Measurements from ENCODE around the gene CTNNA2.

DNA sequence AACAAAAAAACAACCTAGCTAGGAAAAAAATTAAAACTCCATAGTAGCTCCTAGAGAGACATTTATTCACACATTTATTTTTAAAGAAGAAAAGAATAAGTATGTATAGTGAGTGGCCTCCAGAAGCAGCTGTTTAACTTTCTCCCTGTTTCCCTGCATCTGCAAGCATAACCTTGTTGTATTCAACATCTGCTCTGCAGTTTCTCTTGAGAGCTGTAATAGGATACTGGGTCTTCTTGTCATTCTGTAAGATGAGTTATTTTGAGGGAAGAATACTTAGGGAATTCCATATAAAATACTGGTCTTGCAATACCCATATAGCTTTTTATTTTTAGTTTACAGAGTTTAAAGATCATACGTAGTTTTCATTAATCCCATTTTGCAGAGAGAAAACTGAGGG lies 545.1 kb downstream of the CTNNA2 start:
- TF ChIP-seq CTCF (IDR thresholded peaks at IDR 0.05) (no peak), EP300 (IDR thresholded peaks at IDR 0.05) (no peak), POLR2A (IDR thresholded peaks at IDR 0.05) (no peak), POLR2AphosphoS5 (IDR thresholded peaks at IDR 0.05) (no peak)
